Activated T-helper 1 cell treated with anti-CD3 and anti-CD28 coated beads, Interleukin-12 subunit alpha, Interleukin-12 subunit beta, Interleukin-2, Interleukin-4 antibody, amounts not matched to agents 30 ng/mL and 10 ng/mL and 1 ng/mL, durations not matched to agents 14 hours and 24 hours and 36 hours (primary cell): ENCODE measurements around the gene TNIP2. TPM values are rescaled to one million over a fixed set of nuclear protein-coding genes. Genes with fewer than 3 reads are reported as not detected.
"Not testable (repeated sequence)": the region's sequence is repeated elsewhere in the genome, so short reads cannot be mapped to it uniquely, and the experiment has no call there.

Experiments
- DNase-seq: peaks from one replicate; pipeline ENCODE4 v3.0.0; 2021; ENCODE audit warnings: low spot score
- H3K27ac Mint-ChIP-seq: one replicate; pipeline ENCODE4 v1.8.0; 2021; ENCODE audit warnings: mild to moderate bottlenecking, mixed read lengths
- H3K27me3 Mint-ChIP-seq: one replicate; pipeline ENCODE4 v1.8.0; 2022; ENCODE audit warnings: mild to moderate bottlenecking, moderate library complexity, mixed read lengths; ENCODE audit not compliant: insufficient read depth
- H3K36me3 Mint-ChIP-seq: one replicate; pipeline ENCODE4 v1.8.0; 2021; ENCODE audit warnings: low read depth, mixed read lengths
- H3K4me1 Mint-ChIP-seq: one replicate; pipeline ENCODE4 v1.8.0; 2021; ENCODE audit warnings: low read depth, mixed read lengths
- H3K4me3 Mint-ChIP-seq: one replicate; pipeline ENCODE4 v1.8.0; 2021; ENCODE audit warnings: mild to moderate bottlenecking, moderate library complexity, mixed read lengths
- H3K9me3 Mint-ChIP-seq: one replicate; pipeline ENCODE4 v1.8.0; 2021; ENCODE audit warnings: mixed read lengths
- intact Hi-C: fragments of 100-400 bp; cut with micrococcal nuclease; formaldehyde crosslinking; loops from one replicate; pipeline ENCODE4 v1.15.1; 2024
- total RNA-seq: library from RNA; stranded (reverse); gene quantifications from 2 replicates; pipeline ENCODE4 v1.2.3, GENCODE V29; 2022

The TNIP2 gene
- total RNA-seq, 1 donor from 2014 or later = 98.6 TPM

DNA sequence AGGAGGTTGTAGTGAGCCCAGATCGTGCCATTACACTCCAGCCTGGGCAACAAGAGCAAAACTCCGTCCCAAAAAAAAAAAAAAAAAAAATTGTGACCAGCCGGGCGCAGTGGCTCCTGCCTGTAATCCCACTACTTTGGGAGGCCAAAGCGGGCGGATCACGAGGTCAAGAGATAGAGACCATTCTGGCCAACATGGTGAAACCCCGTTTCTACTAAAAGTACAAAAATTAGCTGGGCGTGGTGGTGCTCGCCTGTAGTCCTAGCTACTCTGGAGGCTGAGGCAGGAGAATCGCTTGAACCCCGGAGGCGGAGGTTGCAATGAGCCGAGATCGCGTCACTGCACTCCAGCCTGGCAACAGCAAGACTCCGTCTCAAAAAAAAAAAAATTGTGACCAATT, 29.3 kb downstream of the TNIP2 start:
- H3K27ac Mint-ChIP-seq, H3K4me3 Mint-ChIP-seq, H3K9me3 Mint-ChIP-seq, H3K27me3 Mint-ChIP-seq, intact Hi-C loops, H3K36me3 Mint-ChIP-seq, H3K4me1 Mint-ChIP-seq, DNase-seq: not testable (repeated sequence)

GRCh38 chr4:2725380-2725779, 30.8 kb downstream of the TNIP2 start:
- Mint-ChIP-seq H3K9me3 (no peaks in the 10 kb centered on the region), H3K36me3 (peaks cover 9% of the 10 kb centered on the region), H3K4me1 (peaks cover 8% of the 10 kb centered on the region), H3K27me3 (no peaks in the 10 kb centered on the region), H3K27ac (no peak overlapping the region), H3K4me3 (no peak overlapping the region)
- no peak for DNase-seq
- intact Hi-C loops = no loop called here

DNA sequence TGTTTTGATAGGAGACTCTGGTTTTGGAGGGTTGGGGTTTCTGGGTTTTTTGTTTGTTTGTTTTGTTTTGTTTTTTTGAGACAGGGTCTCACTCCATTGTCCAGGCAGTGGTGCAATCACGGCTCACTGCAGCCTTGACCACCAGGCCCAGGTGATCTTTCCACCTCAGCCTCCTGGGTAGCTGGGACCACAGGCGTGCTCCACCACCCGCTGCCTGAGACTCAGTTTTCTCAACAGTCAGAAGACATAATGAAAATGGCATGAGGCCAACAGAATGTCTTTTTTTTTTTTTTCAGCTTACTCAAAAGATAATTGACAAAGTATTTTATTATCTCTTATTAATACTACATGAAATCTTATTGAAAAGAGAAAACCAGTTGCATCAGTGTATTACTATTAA, 32.4 kb downstream of the TNIP2 start:
- DNase-seq = no peak
- H3K27ac Mint-ChIP-seq = no peak overlapping the region
- H3K36me3 Mint-ChIP-seq = peaks cover 9% of the 10 kb centered on the region
- H3K4me1 Mint-ChIP-seq = peaks cover 8% of the 10 kb centered on the region
- intact Hi-C loops = no loop called here
- H3K27me3 Mint-ChIP-seq = no peaks in the 10 kb centered on the region
- H3K4me3 Mint-ChIP-seq = no peak overlapping the region
- no peaks in the 10 kb centered on the region for H3K9me3 Mint-ChIP-seq

GRCh38 chr4:2722033-2722432, 34.1 kb downstream of the TNIP2 start:
- intact Hi-C loops = no loop called here
- Mint-ChIP-seq H3K27ac (no peak overlapping the region), H3K4me1 (peaks cover 8% of the 10 kb centered on the region), H3K4me3 (no peak overlapping the region), H3K9me3 (no peaks in the 10 kb centered on the region), H3K27me3 (no peaks in the 10 kb centered on the region), H3K36me3 (peaks cover 14% of the 10 kb centered on the region)
- no peak for DNase-seq

GRCh38 chr4:2721586-2721985, 34.5 kb downstream of the TNIP2 start:
- no peak for DNase-seq

DNA sequence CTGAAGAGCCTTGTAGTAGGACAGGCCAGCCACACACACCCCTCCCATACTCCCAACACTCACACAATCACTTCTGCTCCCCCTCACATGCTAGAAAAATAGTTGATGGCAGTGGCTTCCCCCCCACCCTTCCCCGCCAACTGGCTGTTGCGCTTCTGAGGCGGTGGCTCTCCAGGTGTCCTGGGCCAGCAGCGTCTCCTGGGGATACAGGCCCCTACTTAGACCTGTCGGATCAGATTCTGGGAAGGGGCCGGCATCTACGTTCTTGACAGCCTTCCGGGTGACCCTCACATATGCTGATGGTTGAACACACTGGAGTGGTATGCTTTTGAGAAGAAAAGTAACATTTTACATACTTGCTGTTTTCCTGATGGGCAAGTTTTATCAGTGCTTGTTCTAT, 39.9 kb downstream of the TNIP2 start:
- Mint-ChIP-seq H3K27ac (peak overlapping the region; percentile 63), H3K4me3 (no peak overlapping the region), H3K4me1 (peaks cover 33% of the 10 kb centered on the region), H3K9me3 (no peaks in the 10 kb centered on the region), H3K27me3 (no peaks in the 10 kb centered on the region), H3K36me3 (peaks cover 36% of the 10 kb centered on the region)
- DNase-seq = no peak
- intact Hi-C loops = no loop called here

More at GRCh38 chr4:2721586-2721985, 34.5 kb downstream of the TNIP2 start:
- no peak overlapping the region for H3K27ac Mint-ChIP-seq
- H3K4me3 Mint-ChIP-seq = no peak overlapping the region
- no peaks in the 10 kb centered on the region for H3K27me3 Mint-ChIP-seq
- peaks cover 14% of the 10 kb centered on the region for H3K36me3 Mint-ChIP-seq
- no peaks in the 10 kb centered on the region for H3K9me3 Mint-ChIP-seq
- peaks cover 8% of the 10 kb centered on the region for H3K4me1 Mint-ChIP-seq
- intact Hi-C loops = no loop called here

DNA sequence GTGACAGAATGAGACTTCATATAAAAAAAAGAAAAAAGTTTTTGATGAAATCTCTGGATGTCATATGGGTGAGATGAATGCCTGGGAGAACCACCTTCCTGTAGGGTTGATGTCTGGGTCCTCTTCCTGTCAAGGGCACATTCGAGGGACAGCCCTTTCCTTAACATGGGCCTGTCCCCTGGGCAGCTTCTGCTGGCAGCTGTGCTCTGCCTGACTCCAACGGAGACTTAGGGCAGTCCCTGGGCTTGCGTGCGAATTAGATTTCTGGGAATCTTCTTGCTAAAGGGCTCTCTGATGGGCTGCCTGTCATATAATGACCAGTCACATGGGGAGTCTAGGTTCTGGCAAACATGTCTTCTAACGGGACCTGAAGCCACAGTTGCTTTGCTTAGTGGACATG, 40.7 kb downstream of the TNIP2 start:
- H3K9me3 Mint-ChIP-seq = no peaks in the 10 kb centered on the region
- peaks cover 33% of the 10 kb centered on the region for H3K4me1 Mint-ChIP-seq
- H3K4me3 Mint-ChIP-seq = no peak overlapping the region
- no peaks in the 10 kb centered on the region for H3K27me3 Mint-ChIP-seq
- intact Hi-C loops = no loop called here
- no peak for DNase-seq
- H3K27ac Mint-ChIP-seq = peak overlapping the region; percentile 63
- peaks cover 32% of the 10 kb centered on the region for H3K36me3 Mint-ChIP-seq

GRCh38 chr4:2714918-2715317, 41.2 kb downstream of the TNIP2 start:
- peaks cover 32% of the 10 kb centered on the region for H3K36me3 Mint-ChIP-seq
- no peaks in the 10 kb centered on the region for H3K27me3 Mint-ChIP-seq
- peaks cover 33% of the 10 kb centered on the region for H3K4me1 Mint-ChIP-seq
- H3K9me3 Mint-ChIP-seq = no peaks in the 10 kb centered on the region
- no peak for DNase-seq
- H3K27ac Mint-ChIP-seq = no peak overlapping the region
- no peak overlapping the region for H3K4me3 Mint-ChIP-seq
- intact Hi-C loops = loop anchor here (1.0 to 5.0 kb wide), 2 partner anchors 31 to 178 kb away; partner anchors contain the start of gene FAM193A

DNA sequence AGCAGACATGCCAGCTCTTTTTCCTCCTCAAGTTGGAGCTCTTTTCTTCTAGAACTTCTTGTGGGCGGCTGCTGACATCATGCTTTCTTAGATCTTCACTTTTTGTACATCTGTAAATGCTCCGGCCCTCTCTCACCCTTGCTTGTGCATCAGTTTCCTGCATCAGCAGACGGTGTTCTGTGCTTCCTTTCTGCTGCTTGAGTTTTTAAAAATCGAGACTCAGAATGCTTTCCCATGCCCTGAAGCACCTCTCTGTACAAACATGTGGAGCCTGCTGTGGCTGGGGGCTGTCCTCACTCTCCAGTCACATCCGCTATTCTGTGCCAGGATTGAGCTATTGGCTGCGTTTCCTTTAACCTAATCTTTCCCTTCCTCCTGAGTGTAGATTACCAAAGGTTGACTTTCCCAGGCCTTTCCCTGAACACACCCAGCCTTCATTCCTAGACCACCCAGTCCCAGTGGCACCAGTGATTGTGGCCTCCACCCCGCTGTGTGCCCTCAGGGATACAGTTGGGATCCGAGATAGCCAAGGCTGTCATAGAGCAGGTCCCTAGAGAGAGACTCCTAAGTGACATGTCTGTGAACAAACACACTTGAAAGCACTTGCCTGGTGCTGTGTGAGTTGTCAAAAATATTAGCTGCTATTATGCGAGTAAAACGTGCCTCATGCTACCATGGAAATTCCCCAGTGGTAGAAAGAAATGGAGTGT, 41.9 kb downstream of the TNIP2 start:
- peak overlapping the region; percentile 35 for H3K4me3 Mint-ChIP-seq
- intact Hi-C loops = loop anchor here (1.0 to 5.0 kb wide), 2 partner anchors 32 to 177 kb away; partner anchors contain the start of gene FAM193A

GRCh38 chr4:2713337-2713736, 42.8 kb downstream of the TNIP2 start:
- Mint-ChIP-seq H3K4me3 (no peak overlapping the region), H3K36me3 (peaks cover 29% of the 10 kb centered on the region), H3K4me1 (peaks cover 33% of the 10 kb centered on the region), H3K27me3 (no peaks in the 10 kb centered on the region), H3K9me3 (no peaks in the 10 kb centered on the region), H3K27ac (peak overlapping the region; percentile 84)
- no peak for DNase-seq
- intact Hi-C loops = loop anchor here (5.0 kb wide), 1 partner anchor 176 kb away; the partner anchor contains the start of gene FAM193A

More for the DNA sequence above, 41.9 kb downstream of the TNIP2 start:
- DNase-seq = peak; percentile 38
- Mint-ChIP-seq H3K27ac (peak overlapping the region; percentile 84), H3K36me3 (peaks cover 32% of the 10 kb centered on the region), H3K9me3 (no peaks in the 10 kb centered on the region), H3K4me1 (peaks cover 33% of the 10 kb centered on the region), H3K27me3 (no peaks in the 10 kb centered on the region)

GRCh38 chr4:2712261-2712842, 43.8 kb downstream of the TNIP2 start:
- intact Hi-C loops = loop anchor here (5.0 kb wide), 1 partner anchor 175 kb away; the partner anchor contains the start of gene FAM193A
- Mint-ChIP-seq H3K4me3 (no peak overlapping the region), H3K4me1 (peaks cover 33% of the 10 kb centered on the region), H3K9me3 (no peaks in the 10 kb centered on the region), H3K27ac (peak overlapping the region; percentile 31), H3K36me3 (peaks cover 24% of the 10 kb centered on the region), H3K27me3 (no peaks in the 10 kb centered on the region)
- no peak for DNase-seq

DNA sequence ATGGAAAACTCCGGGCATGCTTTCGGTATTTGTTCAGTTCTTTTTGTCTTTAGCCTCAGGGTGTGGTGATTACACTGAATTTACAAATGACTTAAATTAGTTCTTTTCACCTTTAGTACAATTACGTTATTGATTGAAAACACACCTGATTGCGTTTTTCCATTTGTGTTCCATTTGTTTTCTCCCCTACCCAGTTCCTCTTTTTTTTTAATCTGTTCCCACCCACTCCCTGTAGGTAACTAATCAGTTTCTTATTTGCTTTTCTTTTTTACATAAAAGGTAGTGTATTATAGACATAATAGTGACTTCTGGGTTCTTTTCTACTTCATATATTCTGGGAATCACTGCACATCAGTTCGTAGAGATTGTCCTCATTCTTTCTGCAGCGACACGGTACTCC, 53.4 kb downstream of the TNIP2 start:
- intact Hi-C loops = no loop called here
- Mint-ChIP-seq H3K27ac (no peak overlapping the region), H3K4me3 (no peak overlapping the region), H3K36me3 (peaks cover 30% of the 10 kb centered on the region), H3K4me1 (peaks cover 4% of the 10 kb centered on the region), H3K27me3 (no peaks in the 10 kb centered on the region), H3K9me3 (no peaks in the 10 kb centered on the region)
- DNase-seq = no peak

DNA sequence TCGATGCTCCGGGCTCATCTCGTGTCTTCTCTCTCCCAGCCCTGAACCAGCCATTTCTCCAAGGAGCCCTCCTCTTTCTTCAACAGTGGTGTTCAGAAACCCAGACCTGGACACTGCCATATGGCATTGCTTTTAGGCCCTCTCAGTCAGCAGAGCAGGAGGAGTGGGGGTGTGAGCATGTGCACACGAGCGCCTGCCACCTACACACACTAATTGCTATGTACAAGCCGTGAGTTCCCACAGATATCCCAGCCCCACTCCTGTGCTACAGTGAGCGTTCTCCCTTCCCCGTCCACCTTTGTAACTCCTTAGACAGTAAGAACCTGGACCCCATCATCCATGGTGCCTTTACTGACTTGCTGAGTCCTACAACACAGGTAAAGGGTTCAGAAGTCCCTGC, 53.8 kb downstream of the TNIP2 start:
- H3K27ac Mint-ChIP-seq = no peak overlapping the region
- H3K4me3 Mint-ChIP-seq = no peak overlapping the region
- peaks cover 4% of the 10 kb centered on the region for H3K4me1 Mint-ChIP-seq
- peaks cover 33% of the 10 kb centered on the region for H3K36me3 Mint-ChIP-seq
- H3K27me3 Mint-ChIP-seq = no peaks in the 10 kb centered on the region
- intact Hi-C loops = no loop called here
- no peaks in the 10 kb centered on the region for H3K9me3 Mint-ChIP-seq
- DNase-seq = no peak
